Measurements from ENCODE around the gene NDUFB2.
"Not testable (repeated sequence)": the region's sequence is repeated elsewhere in the genome, so short reads cannot be mapped to it uniquely, and the experiment has no call there.

DNA sequence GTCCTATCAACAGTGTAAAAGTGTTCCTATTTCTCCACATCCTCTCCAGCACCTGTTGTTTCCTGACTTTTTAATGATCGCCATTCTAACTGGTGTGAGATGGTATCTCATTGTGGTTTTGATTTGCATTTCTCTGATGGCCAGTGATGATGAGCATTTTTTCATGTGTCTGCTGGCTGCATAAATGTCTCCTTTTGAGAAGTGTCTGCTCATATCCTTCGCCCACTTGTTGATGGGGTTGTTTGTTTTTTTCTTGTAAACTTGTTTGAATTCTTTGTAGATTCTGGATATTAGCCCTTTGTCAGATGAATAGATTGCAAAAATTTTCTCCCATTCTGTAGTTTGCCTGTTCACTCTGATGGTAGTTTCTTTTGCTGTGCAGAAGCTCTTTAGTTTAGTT lies 33.6 kb upstream of the NDUFB2 start:
- TF ChIP-seq, protein P1, sequence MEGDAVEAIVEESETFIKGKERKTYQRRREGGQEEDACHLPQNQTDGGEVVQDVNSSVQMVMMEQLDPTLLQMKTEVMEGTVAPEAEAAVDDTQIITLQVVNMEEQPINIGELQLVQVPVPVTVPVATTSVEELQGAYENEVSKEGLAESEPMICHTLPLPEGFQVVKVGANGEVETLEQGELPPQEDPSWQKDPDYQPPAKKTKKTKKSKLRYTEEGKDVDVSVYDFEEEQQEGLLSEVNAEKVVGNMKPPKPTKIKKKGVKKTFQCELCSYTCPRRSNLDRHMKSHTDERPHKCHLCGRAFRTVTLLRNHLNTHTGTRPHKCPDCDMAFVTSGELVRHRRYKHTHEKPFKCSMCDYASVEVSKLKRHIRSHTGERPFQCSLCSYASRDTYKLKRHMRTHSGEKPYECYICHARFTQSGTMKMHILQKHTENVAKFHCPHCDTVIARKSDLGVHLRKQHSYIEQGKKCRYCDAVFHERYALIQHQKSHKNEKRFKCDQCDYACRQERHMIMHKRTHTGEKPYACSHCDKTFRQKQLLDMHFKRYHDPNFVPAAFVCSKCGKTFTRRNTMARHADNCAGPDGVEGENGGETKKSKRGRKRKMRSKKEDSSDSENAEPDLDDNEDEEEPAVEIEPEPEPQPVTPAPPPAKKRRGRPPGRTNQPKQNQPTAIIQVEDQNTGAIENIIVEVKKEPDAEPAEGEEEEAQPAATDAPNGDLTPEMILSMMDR (conservative IDR thresholded peaks at IDR 0.05) = not testable (repeated sequence)
- not testable (repeated sequence) for TF ChIP-seq EZH2 (IDR thresholded peaks at IDR 0.05; ENCODE audit: low read depth)

All from PC-9 (cell line).